ENCODE results near the gene GHSR. TPM values are rescaled to one million over a fixed set of nuclear protein-coding genes. Genes with fewer than 3 reads are reported as not detected.

Gene GHSR
- total RNA-seq, 2 experiments from 2014 or later: not detected

- ChIA-PET POLR2A (no interaction called here), CTCF (ENCODE audit: unreplicated experiment) (no interaction called here)
- H3K36me3 ChIP-seq (ENCODE audit: insufficient read depth, low read length): no peaks in the 10 kb centered on the region
- no peak overlapping the region for H3K4me3 ChIP-seq (ENCODE audit: low read depth, low read length, poor library complexity, severe bottlenecking)
- no peaks in the 10 kb centered on the region for H3K79me2 ChIP-seq (ENCODE audit: insufficient read depth, low read depth, low read length)
- no peak for DNase-seq (ENCODE audit: low spot score)
- H2AFZ ChIP-seq (ENCODE audit: low read length): no peak overlapping the region
- TF ChIP-seq, protein P1, sequence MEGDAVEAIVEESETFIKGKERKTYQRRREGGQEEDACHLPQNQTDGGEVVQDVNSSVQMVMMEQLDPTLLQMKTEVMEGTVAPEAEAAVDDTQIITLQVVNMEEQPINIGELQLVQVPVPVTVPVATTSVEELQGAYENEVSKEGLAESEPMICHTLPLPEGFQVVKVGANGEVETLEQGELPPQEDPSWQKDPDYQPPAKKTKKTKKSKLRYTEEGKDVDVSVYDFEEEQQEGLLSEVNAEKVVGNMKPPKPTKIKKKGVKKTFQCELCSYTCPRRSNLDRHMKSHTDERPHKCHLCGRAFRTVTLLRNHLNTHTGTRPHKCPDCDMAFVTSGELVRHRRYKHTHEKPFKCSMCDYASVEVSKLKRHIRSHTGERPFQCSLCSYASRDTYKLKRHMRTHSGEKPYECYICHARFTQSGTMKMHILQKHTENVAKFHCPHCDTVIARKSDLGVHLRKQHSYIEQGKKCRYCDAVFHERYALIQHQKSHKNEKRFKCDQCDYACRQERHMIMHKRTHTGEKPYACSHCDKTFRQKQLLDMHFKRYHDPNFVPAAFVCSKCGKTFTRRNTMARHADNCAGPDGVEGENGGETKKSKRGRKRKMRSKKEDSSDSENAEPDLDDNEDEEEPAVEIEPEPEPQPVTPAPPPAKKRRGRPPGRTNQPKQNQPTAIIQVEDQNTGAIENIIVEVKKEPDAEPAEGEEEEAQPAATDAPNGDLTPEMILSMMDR (conservative IDR thresholded peaks at IDR 0.05; ENCODE audit: low read length): no peak
- TF ChIP-seq EZH2phosphoT487 (IDR thresholded peaks at IDR 0.05; ENCODE audit: borderline replicate concordance, low read depth, low read length): no peak
- intact Hi-C loops (cut with micrococcal nuclease; ENCODE audit: unreplicated experiment): loop anchor here (10.0 kb wide), 1 partner anchor 675 kb away; no protein-coding TSS in a partner anchor
- no peak overlapping the region for H3K27ac ChIP-seq (ENCODE audit: low read depth, low read length, poor library complexity, severe bottlenecking)
- H4K20me1 ChIP-seq (ENCODE audit: insufficient read depth, low read length): no peaks in the 10 kb centered on the region
- no peaks in the 10 kb centered on the region for H3K4me1 ChIP-seq (ENCODE audit: insufficient read depth, low read length, poor library complexity, severe bottlenecking)
- no peak overlapping the region for H3K4me2 ChIP-seq (ENCODE audit: low read length)
- H3K9me3 ChIP-seq (ENCODE audit: low read length): no peaks in the 10 kb centered on the region
- no TSS peak for BruUV-seq (replicated peaks)
- no peaks in the 10 kb centered on the region for H3K9me2 ChIP-seq (ENCODE audit: insufficient read depth, low read length)
Measured at GRCh38 chr3:172449466-172450149, 1.4 kb upstream of the GHSR start.

- H3K36me3 ChIP-seq (ENCODE audit: insufficient read depth, low read length): no peaks in the 10 kb centered on the region
- no peak for DNase-seq (ENCODE audit: low spot score)
- TF ChIP-seq, protein P1 (conservative IDR thresholded peaks at IDR 0.05; ENCODE audit: low read length): no peak
- no peak for TF ChIP-seq EZH2phosphoT487 (IDR thresholded peaks at IDR 0.05; ENCODE audit: borderline replicate concordance, low read depth, low read length)
- no peaks in the 10 kb centered on the region for H4K20me1 ChIP-seq (ENCODE audit: insufficient read depth, low read length)
- no peaks in the 10 kb centered on the region for H3K79me2 ChIP-seq (ENCODE audit: insufficient read depth, low read depth, low read length)
- no peak overlapping the region for H3K4me2 ChIP-seq (ENCODE audit: low read length)
- no peak overlapping the region for H3K4me3 ChIP-seq (ENCODE audit: low read depth, low read length, poor library complexity, severe bottlenecking)
- no peak overlapping the region for H2AFZ ChIP-seq (ENCODE audit: low read length)
- H3K4me1 ChIP-seq (ENCODE audit: insufficient read depth, low read length, poor library complexity, severe bottlenecking): no peaks in the 10 kb centered on the region
- ChIA-PET POLR2A (no interaction called here), CTCF (ENCODE audit: unreplicated experiment) (no interaction called here)
- no TSS peak for BruUV-seq (replicated peaks)
- intact Hi-C loops (cut with micrococcal nuclease; ENCODE audit: unreplicated experiment): loop anchor here (10.0 kb wide), 1 partner anchor 674 kb away; no protein-coding TSS in a partner anchor
- no peaks in the 10 kb centered on the region for H3K9me3 ChIP-seq (ENCODE audit: low read length)
- no peaks in the 10 kb centered on the region for H3K9me2 ChIP-seq (ENCODE audit: insufficient read depth, low read length)
- no peak overlapping the region for H3K27ac ChIP-seq (ENCODE audit: low read depth, low read length, poor library complexity, severe bottlenecking)
Measured at GRCh38 chr3:172448661-172449465, 607 bp upstream of the GHSR start.

DNA sequence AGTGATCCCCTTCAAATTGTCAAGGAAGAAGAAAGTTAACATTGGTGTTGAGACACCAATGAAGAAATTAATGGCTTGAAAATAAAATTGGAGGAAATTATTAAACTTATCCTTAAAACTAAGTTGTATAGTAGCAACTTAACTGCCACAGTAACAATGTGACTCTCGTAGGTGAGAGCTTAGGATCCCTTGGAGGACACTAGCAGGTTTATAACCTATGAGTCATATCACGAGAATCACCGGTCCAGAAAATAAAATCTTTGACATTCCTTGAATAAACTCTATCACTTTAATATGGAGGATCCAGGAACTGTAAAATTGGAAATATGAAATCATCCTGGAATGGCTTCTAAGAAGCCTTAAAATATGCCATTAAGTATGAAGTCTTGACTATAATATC lies 2.1 kb downstream of the GHSR start:
- POLR2A ChIA-PET: no interaction called here
- Histone ChIP-seq H3K9me3 (ENCODE audit: low read length) (no peaks in the 10 kb centered on the region), H3K4me3 (ENCODE audit: low read depth, low read length, poor library complexity, severe bottlenecking) (no peak overlapping the region), H2AFZ (ENCODE audit: low read length) (no peak overlapping the region), H3K4me1 (ENCODE audit: insufficient read depth, low read length, poor library complexity, severe bottlenecking) (no peaks in the 10 kb centered on the region), H3K4me2 (ENCODE audit: low read length) (no peak overlapping the region), H3K9me2 (ENCODE audit: insufficient read depth, low read length) (no peaks in the 10 kb centered on the region), H3K27ac (ENCODE audit: low read depth, low read length, poor library complexity, severe bottlenecking) (no peak overlapping the region), H4K20me1 (ENCODE audit: insufficient read depth, low read length) (no peaks in the 10 kb centered on the region), H3K79me2 (ENCODE audit: insufficient read depth, low read depth, low read length) (no peaks in the 10 kb centered on the region), H3K36me3 (ENCODE audit: insufficient read depth, low read length) (no peaks in the 10 kb centered on the region)
- intact Hi-C loops (cut with micrococcal nuclease; ENCODE audit: unreplicated experiment): loop anchor here (10.0 kb wide), 1 partner anchor 671 kb away; no protein-coding TSS in a partner anchor
- DNase-seq (ENCODE audit: low spot score): no peak
- no peak for TF ChIP-seq EZH2phosphoT487 (IDR thresholded peaks at IDR 0.05; ENCODE audit: borderline replicate concordance, low read depth, low read length)
- TF ChIP-seq, protein P1 (conservative IDR thresholded peaks at IDR 0.05; ENCODE audit: low read length): no peak
- BruUV-seq (replicated peaks): no TSS peak
- CTCF ChIA-PET (ENCODE audit: unreplicated experiment): no interaction called here

Measured in OCI-LY7 (cell line).